IMR-90 (cell line): ENCODE results near the gene SYT17. TPM values are rescaled to one million over a fixed set of nuclear protein-coding genes. Genes with fewer than 3 reads are reported as not detected.

ENCODE experiments used
- ATAC-seq: fragments of 200-7000 bp; cut with Tn5 transposase; 2 replicates; pipeline ENCODE4 v1.9.1; 2020; ENCODE audit warnings: low read depth, mild to moderate bottlenecking, moderate library complexity
- BruUV-seq: library from RNA; stranded (reverse); fragments of 400-500 nt; replicated peaks from 2 replicates; lab custom pipeline; 2021; lab: Mats Ljungman, UMichigan
- CTCF ChIA-PET: fragments of 300-600 bp; formaldehyde crosslinking; extraction: SDS; loops from one replicate; lab custom pipeline; 2021; ENCODE audit warnings: antibody characterized with exemption; lab: Yijun Ruan, JAX
- POLR2A ChIA-PET: fragments of 300-600 bp; sonication (Branson Sonifier 250); formaldehyde crosslinking; loops from one replicate; lab custom pipeline; 2022; ENCODE audit warnings: antibody characterized with exemption; ENCODE audit not compliant: unreplicated experiment; lab: Charles Lee
- DNase-seq: peaks from one replicate; pipeline ENCODE4 v3.0.0; 2013
- H2AFZ ChIP-seq: replicated peaks from 2 replicates; pipeline ENCODE3; 2013; ENCODE audit warnings: low read length, mild to moderate bottlenecking; ENCODE audit not compliant: poor library complexity
- H2AK5ac ChIP-seq: 2 replicates; pipeline ENCODE4 v1.6.1; 2013; ENCODE audit warnings: low read depth, low read length, inconsistent platforms
- H2AK9ac ChIP-seq: replicated peaks from 2 replicates; pipeline ENCODE3; 2013; ENCODE audit warnings: mild to moderate bottlenecking, low read depth, low read length, moderate library complexity; ENCODE audit not compliant: poor library complexity
- H2BK120ac ChIP-seq: 2 replicates; pipeline ENCODE4 v1.6.1; 2013; ENCODE audit warnings: low read depth, low read length, inconsistent platforms
- H2BK15ac ChIP-seq: 3 replicates; pipeline ENCODE4 v1.6.1; 2013; ENCODE audit warnings: low read depth, low read length, inconsistent platforms
- H2BK20ac ChIP-seq: 2 replicates; pipeline ENCODE4 v1.6.1; 2013; ENCODE audit warnings: low read depth, mild to moderate bottlenecking, inconsistent platforms, low read length, moderate library complexity
- H2BK5ac ChIP-seq: 2 replicates; pipeline ENCODE4 v1.6.1; 2013; ENCODE audit warnings: mild to moderate bottlenecking, low read depth, low read length, inconsistent platforms; ENCODE audit not compliant: poor library complexity, severe bottlenecking
- H3K14ac ChIP-seq: replicated peaks from 2 replicates; pipeline ENCODE4 v1.6.1; 2013; ENCODE audit warnings: low read depth, low read length, inconsistent platforms
- H3K18ac ChIP-seq: 2 replicates; pipeline ENCODE4 v1.6.1; 2013; ENCODE audit warnings: low read depth, low read length, control low read depth
- H3K23ac ChIP-seq: 2 replicates; pipeline ENCODE4 v1.6.1; 2013; ENCODE audit warnings: low read depth, low read length, inconsistent platforms
- H3K27ac ChIP-seq: 2 replicates; pipeline ENCODE4 v1.5.1; 2013; ENCODE audit warnings: mild to moderate bottlenecking, control low read depth, low read length; ENCODE audit not compliant: insufficient read depth
- H3K27me3 ChIP-seq: 2 replicates; pipeline ENCODE4 v1.6.1; 2013; ENCODE audit warnings: low read length; ENCODE audit not compliant: control insufficient read depth, insufficient read depth
- H3K36me3 ChIP-seq: 2 replicates; pipeline ENCODE4 v1.6.1; 2013; ENCODE audit warnings: low read length, mixed read lengths; ENCODE audit not compliant: control insufficient read depth, insufficient read depth
- H3K4ac ChIP-seq: 2 replicates; pipeline ENCODE4 v1.6.1; 2013; ENCODE audit warnings: low read depth, low read length, inconsistent platforms
- H3K4me1 ChIP-seq: 2 replicates; pipeline ENCODE4 v1.6.1; 2013; ENCODE audit warnings: low read length, mixed read lengths; ENCODE audit not compliant: control insufficient read depth, insufficient read depth
- H3K4me2 ChIP-seq: 2 replicates; pipeline ENCODE4 v1.6.1; 2013; ENCODE audit warnings: low read depth, mild to moderate bottlenecking, control low read depth, low read length, moderate library complexity
- H3K4me3 ChIP-seq: 2 replicates; pipeline ENCODE4 v1.5.1; 2013; ENCODE audit warnings: low read depth, mild to moderate bottlenecking, control low read depth, low read length, moderate library complexity; ENCODE audit not compliant: insufficient read depth
- H3K56ac ChIP-seq: 2 replicates; pipeline ENCODE4 v1.6.1; 2013; ENCODE audit warnings: low read length, inconsistent platforms; ENCODE audit not compliant: insufficient read depth; ENCODE audit errors: extremely low read depth
- H3K79me1 ChIP-seq, 2 experiments: 2 replicates each; pipeline ENCODE4 v1.6.1; 2013; ENCODE audit warnings: low read length in 2 of 2, inconsistent platforms in 1 of 2, low read depth in 1 of 2
- H3K9ac ChIP-seq: 2 replicates; pipeline ENCODE4 v1.6.1; 2013; ENCODE audit warnings: low read depth, low read length, control low read depth
- H3K9me1 ChIP-seq: 2 replicates; pipeline ENCODE4 v1.6.1; 2013; ENCODE audit warnings: low read length, inconsistent platforms; ENCODE audit not compliant: insufficient read depth
- H3K9me3 ChIP-seq: 2 replicates; pipeline ENCODE4 v1.6.1; 2013; ENCODE audit warnings: low read length; ENCODE audit not compliant: control insufficient read depth, insufficient read depth
- H4K20me1 ChIP-seq: 2 replicates; pipeline ENCODE4 v1.6.1; 2013; ENCODE audit warnings: low read length, inconsistent platforms; ENCODE audit not compliant: insufficient read depth
- H4K5ac ChIP-seq: 2 replicates; pipeline ENCODE4 v1.6.1; 2013; ENCODE audit warnings: mild to moderate bottlenecking, low read depth, low read length, control low read depth
- H4K8ac ChIP-seq, 2 experiments: 2 replicates each; pipeline ENCODE4 v1.6.1; 2013; ENCODE audit warnings: low read depth in 2 of 2, low read length in 2 of 2, control low read depth in 1 of 2, inconsistent platforms in 1 of 2
- H4K91ac ChIP-seq: 2 replicates; pipeline ENCODE4 v1.6.1; 2013; ENCODE audit warnings: low read depth, low read length, inconsistent platforms; ENCODE audit not compliant: insufficient read depth
- BHLHE40 ChIP-seq: fragments of 150-350 bp; IDR thresholded peaks from 2 replicates; pipeline ENCODE4 v1.6.1; 2016; ENCODE audit warnings: mild to moderate bottlenecking, low read depth, low read length
- CEBPB ChIP-seq: IDR thresholded peaks from 2 replicates; pipeline ENCODE4 v1.6.1; 2012; ENCODE audit warnings: low read depth, low read length, improper control_type of control experiment
- CHD1 ChIP-seq: IDR thresholded peaks from 2 replicates; pipeline ENCODE4 v1.6.1; 2012; ENCODE audit warnings: low read depth, low read length, improper control_type of control experiment
- FOS ChIP-seq: fragments of 150-350 bp; IDR thresholded peaks from 2 replicates; pipeline ENCODE4 v1.6.1; 2016; ENCODE audit warnings: low read depth, low read length
- MAFK ChIP-seq: IDR thresholded peaks from 2 replicates; pipeline ENCODE4 v1.6.1; 2012; ENCODE audit warnings: low read depth, low read length, improper control_type of control experiment
- MAZ ChIP-seq: IDR thresholded peaks from 2 replicates; pipeline ENCODE4 v1.6.1; 2012; ENCODE audit warnings: low read depth, mild to moderate bottlenecking, low read length, improper control_type of control experiment, moderate library complexity, borderline replicate concordance
- MXI1 ChIP-seq: IDR thresholded peaks from 2 replicates; pipeline ENCODE4 v1.6.1; 2012; ENCODE audit warnings: low read depth, mild to moderate bottlenecking, low read length, moderate library complexity, borderline replicate concordance
- NFE2L2 ChIP-seq: fragments of 150-350 bp; IDR thresholded peaks from 2 replicates; pipeline ENCODE4 v1.6.1; 2016; ENCODE audit warnings: low read depth, mild to moderate bottlenecking, low read length
- POLR2A ChIP-seq: IDR thresholded peaks from 2 replicates; pipeline ENCODE4 v1.6.1; 2012; ENCODE audit warnings: mild to moderate bottlenecking, low read depth, low read length
- RAD21 ChIP-seq: IDR thresholded peaks from 2 replicates; pipeline ENCODE4 v1.6.1; 2012; ENCODE audit warnings: low read length, improper control_type of control experiment
- RCOR1 ChIP-seq: IDR thresholded peaks from 2 replicates; pipeline ENCODE4 v1.6.1; 2012; ENCODE audit warnings: mild to moderate bottlenecking, low read length, improper control_type of control experiment; ENCODE audit not compliant: insufficient replicate concordance
- RFX5 ChIP-seq: IDR thresholded peaks from 2 replicates; pipeline ENCODE4 v1.8.0; 2012; ENCODE audit warnings: low read depth, mild to moderate bottlenecking, low read length, moderate library complexity
- SMC3 ChIP-seq: fragments of 150-350 bp; IDR thresholded peaks from 2 replicates; pipeline ENCODE4 v1.6.1; 2016; ENCODE audit warnings: low read depth, mild to moderate bottlenecking, antibody characterized with exemption, low read length, moderate library complexity
- WGBS, 2 experiments: methylation state at CpG; one replicate each; pipeline versions ENCODE4 v1.1.5 to v1.1.7; 2013; ENCODE audit warnings: missing lambda C conversion rate in 2 of 2; ENCODE audit not compliant: insufficient read length in 1 of 2; ENCODE audit errors: extremely low coverage in 2 of 2; 5-methylcytosine and 5-hydroxymethylcytosine counted together
- dilution Hi-C: fragments of 300-500 bp; cut with HindIII; formaldehyde crosslinking; loops from one replicate; pipeline ENCODE4 v1.14.3; 2018; ENCODE audit warnings: low sequenced_read_pairs; ENCODE audit not compliant: unreplicated experiment
- in situ Hi-C: fragments of 300-500 bp; cut with MboI; formaldehyde crosslinking; loops from 3 replicates; pipeline ENCODE4 v1.14.3; 2019; ENCODE audit warnings: low sequenced_read_pairs, inconsistent platforms, mixed read lengths
- intact Hi-C: fragments of 100-400 bp; cut with micrococcal nuclease; formaldehyde crosslinking; loops from 2 replicates; pipeline ENCODE4 v1.10.0; 2022
- polyA plus RNA-seq, 3 experiments: library from polyadenylated mRNA; depleted of rRNA; stranded (reverse); fragments of >200 nt; gene quantifications; 2 replicates each; pipeline ENCODE4 v1.2.3, GENCODE V29; 2012; ENCODE audit warnings: low replicate concordance in 1 of 3
- total RNA-seq: library from RNA; depleted of rRNA; stranded (reverse); fragments of >200 nt; gene quantifications from 2 replicates; pipeline ENCODE4 v1.2.3, GENCODE V29; 2012
- TF ChIP-seq, protein P1 (sequence below): fragments of 150-350 bp; IDR thresholded peaks from 2 replicates; pipeline ENCODE4 v1.6.1; 2017; ENCODE audit warnings: mild to moderate bottlenecking, antibody characterized with exemption, low read length, low read depth
- TF ChIP-seq, protein P2 (sequence below): fragments of 150-350 bp; IDR thresholded peaks from 2 replicates; pipeline ENCODE4 v1.6.1; 2016; ENCODE audit warnings: low read depth, mild to moderate bottlenecking, low read length, moderate library complexity, borderline replicate concordance
- TF ChIP-seq, protein P3 (sequence below): conservative IDR thresholded peaks from 2 replicates; pipeline ENCODE4 v1.5.1; 2012; ENCODE audit warnings: mild to moderate bottlenecking, low read depth, low read length, improper control_type of control experiment

SYT17 gene
- total and polyA plus RNA-seq, 2 of the 4 experiments (the other 2 are of a cell fraction), result not detected

DNA sequence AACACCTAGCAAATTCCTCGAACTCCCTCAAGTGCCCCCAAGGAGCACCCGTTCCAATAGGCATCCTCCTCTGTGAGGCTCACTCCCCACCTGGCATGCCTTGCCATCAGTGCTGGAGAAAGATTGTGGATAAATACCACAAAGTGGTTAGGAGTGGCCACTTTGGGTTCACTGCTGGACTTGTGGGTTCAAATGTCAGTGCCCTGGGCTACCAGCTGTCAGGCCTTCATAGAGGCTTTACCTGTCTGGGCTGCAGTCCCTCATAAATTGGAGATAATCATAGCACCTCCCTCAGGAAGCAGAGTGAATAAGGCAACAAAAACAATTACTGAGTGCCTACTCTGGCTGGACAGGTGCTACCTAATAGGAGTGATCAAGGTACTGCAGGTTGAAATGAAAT is 1.5 kb upstream of the SYT17 start:
- intact Hi-C loops, result loop anchor here (5.0 kb wide), 1 partner anchor 336 kb away; no protein-coding TSS in a partner anchor

More for the DNA sequence above, 1.5 kb upstream of the SYT17 start:
- Histone ChIP-seq H3K36me3 (no peaks in the 10 kb centered on the region), H4K20me1 (no peaks in the 10 kb centered on the region), H2AFZ (no peak overlapping the region), H2BK20ac (no peak overlapping the region), H4K5ac (no peak overlapping the region), H2AK5ac (no peak overlapping the region), H3K14ac (no peak overlapping the region), H3K4me3 (no peak overlapping the region), H3K56ac (no peak overlapping the region), H3K23ac (no peak overlapping the region), H2BK5ac (no peak overlapping the region), H2BK15ac (no peak overlapping the region), H3K9me3 (no peaks in the 10 kb centered on the region; the same call in 1 of the 2 replicates), H4K91ac (no peak overlapping the region), H3K9ac (no peak overlapping the region), H3K4me2 (no peak overlapping the region), H3K4me1 (peaks cover 2% of the 10 kb centered on the region), H3K27ac (no peak overlapping the region), H2AK9ac (no peak overlapping the region), H3K9me1 (no peaks in the 10 kb centered on the region), H2BK120ac (no peak overlapping the region), H3K4ac (no peak overlapping the region), H3K79me1 (no peaks in the 10 kb centered on the region), H3K18ac (no peak overlapping the region), H3K27me3 (peaks cover 31% of the 10 kb centered on the region), H4K8ac (no peak overlapping the region)
- no CpG with 5 or more reads among the region's 2 CpGs for WGBS, 2 experiments
- in situ Hi-C loops, result no loop called here
- ATAC-seq (no peak), DNase-seq (no peak)
- POLR2A ChIA-PET, result no interaction called here
- CTCF ChIA-PET, result no interaction called here
- BruUV-seq, result no TSS peak
- dilution Hi-C loops, result no loop called here
- no peak for TF ChIP-seq BHLHE40
- TF ChIP-seq NFE2L2, result no peak
- TF ChIP-seq MAFK, result no peak
- TF ChIP-seq SMC3, result no peak
- TF ChIP-seq, protein P1, sequence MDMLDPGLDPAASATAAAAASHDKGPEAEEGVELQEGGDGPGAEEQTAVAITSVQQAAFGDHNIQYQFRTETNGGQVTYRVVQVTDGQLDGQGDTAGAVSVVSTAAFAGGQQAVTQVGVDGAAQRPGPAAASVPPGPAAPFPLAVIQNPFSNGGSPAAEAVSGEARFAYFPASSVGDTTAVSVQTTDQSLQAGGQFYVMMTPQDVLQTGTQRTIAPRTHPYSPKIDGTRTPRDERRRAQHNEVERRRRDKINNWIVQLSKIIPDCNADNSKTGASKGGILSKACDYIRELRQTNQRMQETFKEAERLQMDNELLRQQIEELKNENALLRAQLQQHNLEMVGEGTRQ, result no peak
- TF ChIP-seq POLR2A, result no peak
- TF ChIP-seq, protein P2, sequence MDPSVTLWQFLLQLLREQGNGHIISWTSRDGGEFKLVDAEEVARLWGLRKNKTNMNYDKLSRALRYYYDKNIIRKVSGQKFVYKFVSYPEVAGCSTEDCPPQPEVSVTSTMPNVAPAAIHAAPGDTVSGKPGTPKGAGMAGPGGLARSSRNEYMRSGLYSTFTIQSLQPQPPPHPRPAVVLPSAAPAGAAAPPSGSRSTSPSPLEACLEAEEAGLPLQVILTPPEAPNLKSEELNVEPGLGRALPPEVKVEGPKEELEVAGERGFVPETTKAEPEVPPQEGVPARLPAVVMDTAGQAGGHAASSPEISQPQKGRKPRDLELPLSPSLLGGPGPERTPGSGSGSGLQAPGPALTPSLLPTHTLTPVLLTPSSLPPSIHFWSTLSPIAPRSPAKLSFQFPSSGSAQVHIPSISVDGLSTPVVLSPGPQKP, result no peak
- TF ChIP-seq MAZ, result no peak
- no peak for TF ChIP-seq CHD1
- no peak for TF ChIP-seq MXI1
- no peak for TF ChIP-seq RAD21
- TF ChIP-seq CEBPB, result no peak
- TF ChIP-seq FOS, result no peak
- TF ChIP-seq RFX5, result no peak
- TF ChIP-seq RCOR1, result no peak
- TF ChIP-seq, protein P3, sequence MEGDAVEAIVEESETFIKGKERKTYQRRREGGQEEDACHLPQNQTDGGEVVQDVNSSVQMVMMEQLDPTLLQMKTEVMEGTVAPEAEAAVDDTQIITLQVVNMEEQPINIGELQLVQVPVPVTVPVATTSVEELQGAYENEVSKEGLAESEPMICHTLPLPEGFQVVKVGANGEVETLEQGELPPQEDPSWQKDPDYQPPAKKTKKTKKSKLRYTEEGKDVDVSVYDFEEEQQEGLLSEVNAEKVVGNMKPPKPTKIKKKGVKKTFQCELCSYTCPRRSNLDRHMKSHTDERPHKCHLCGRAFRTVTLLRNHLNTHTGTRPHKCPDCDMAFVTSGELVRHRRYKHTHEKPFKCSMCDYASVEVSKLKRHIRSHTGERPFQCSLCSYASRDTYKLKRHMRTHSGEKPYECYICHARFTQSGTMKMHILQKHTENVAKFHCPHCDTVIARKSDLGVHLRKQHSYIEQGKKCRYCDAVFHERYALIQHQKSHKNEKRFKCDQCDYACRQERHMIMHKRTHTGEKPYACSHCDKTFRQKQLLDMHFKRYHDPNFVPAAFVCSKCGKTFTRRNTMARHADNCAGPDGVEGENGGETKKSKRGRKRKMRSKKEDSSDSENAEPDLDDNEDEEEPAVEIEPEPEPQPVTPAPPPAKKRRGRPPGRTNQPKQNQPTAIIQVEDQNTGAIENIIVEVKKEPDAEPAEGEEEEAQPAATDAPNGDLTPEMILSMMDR, result no peak
